HCT116 (cell line): ENCODE measurements around the gene ARHGAP45. TPM values are rescaled to one million over a fixed set of nuclear protein-coding genes. Genes with fewer than 3 reads are reported as not detected.

Experiments
- ATAC-seq: fragments of 200-7000 bp; cut with Tn5 transposase; 2 replicates; pipeline ENCODE4 v1.9.1; 2020; ENCODE audit warnings: mild to moderate bottlenecking, moderate library complexity
- BruUV-seq: library from RNA; stranded (reverse); fragments of 400-500 nt; replicated peaks from 2 replicates; lab custom pipeline; 2021; lab: Mats Ljungman, UMichigan
- CTCF ChIA-PET: fragments of 300-600 bp; sonication (Branson Sonifier 250); formaldehyde crosslinking; loops from one replicate; lab custom pipeline; 2021; ENCODE audit warnings: antibody characterized with exemption; lab: Charles Lee
- POLR2A ChIA-PET: fragments of 300-600, 350-600 bp; sonication (Branson Sonifier 250); formaldehyde crosslinking; loops from one replicate; lab custom pipeline; 2021; ENCODE audit warnings: antibody characterized with exemption; lab: Charles Lee
- RAD21 ChIA-PET, 2 experiments: fragments of 300-600 bp; sonication (Branson Sonifier 250); formaldehyde crosslinking; loops; one replicate each; lab custom pipeline; 2023; ENCODE audit warnings: low total read pairs in 2 of 2; ENCODE audit not compliant: uncharacterized antibody in 2 of 2, unreplicated experiment in 2 of 2, low non-redundant PET in 1 of 2; lab: Charles Lee
- DNase-seq: peaks from one replicate; pipeline ENCODE4 v3.0.0-alpha.2; 2010; ENCODE audit warnings: low read depth, low spot score
- H2AFZ ChIP-seq: fragments of 200-600 bp; shearing (Covaris generic), sonication (generic); 2 replicates; pipeline ENCODE4 v1.6.1; 2017; ENCODE audit warnings: low read depth, mixed run types, mixed read lengths, antibody characterized with exemption, low read length; ENCODE audit not compliant: poor library complexity, severe bottlenecking
- H3K27ac ChIP-seq: 2 replicates; pipeline ENCODE4 v1.5.1; 2012; ENCODE audit warnings: low read depth, low read length
- H3K27me3 ChIP-seq: fragments of 200-600 bp; sonication (generic); 2 replicates; pipeline ENCODE4 v1.6.1; 2016; ENCODE audit warnings: mixed run types, low read length, mixed read lengths; ENCODE audit not compliant: insufficient read depth
- H3K36me3 ChIP-seq, 2 experiments: fragments of 200-500 bp in 1 of 2; fragments of 200-600 bp in 1 of 2; sonication (Bioruptor generic) in 1 of 2; sonication (generic) in 1 of 2; 2 replicates each; pipeline versions ENCODE4 v1.5.1 to v1.6.1; 2014 to 2016; ENCODE audit warnings: low read length in 2 of 2, inconsistent platforms in 1 of 2, mixed read lengths in 1 of 2, mixed run types in 1 of 2; ENCODE audit not compliant: insufficient read depth in 2 of 2, control insufficient read depth in 1 of 2
- H3K4me1 ChIP-seq, 2 experiments: fragments of 200-600 bp in 1 of 2; sonication (generic) in 1 of 2; 2 replicates each; pipeline versions ENCODE4 v1.5.1 to v1.6.1; 2012 to 2017; ENCODE audit warnings: low read length in 2 of 2, inconsistent platforms in 1 of 2, mild to moderate bottlenecking in 1 of 2, mixed read lengths in 1 of 2, mixed run types in 1 of 2, moderate library complexity in 1 of 2; ENCODE audit not compliant: insufficient read depth in 2 of 2, control insufficient read depth in 1 of 2
- H3K4me2 ChIP-seq: fragments of 200-600 bp; sonication (generic); 2 replicates; pipeline ENCODE4 v1.6.1; 2017; ENCODE audit warnings: mixed run types, low read length, mixed read lengths
- H3K4me3 ChIP-seq, 2 experiments: fragments of 200-600 bp in 1 of 2; sonication (generic) in 1 of 2; replicated peaks in 1 of 2; 2 replicates each; pipeline ENCODE4 v1.5.1; 2011 to 2016; ENCODE audit warnings: low read length in 2 of 2, control low read depth in 1 of 2, low read depth in 1 of 2, mild to moderate bottlenecking in 1 of 2, mixed read lengths in 1 of 2, mixed run types in 1 of 2
- H3K79me2 ChIP-seq: fragments of 200-600 bp; sonication (generic); 2 replicates; pipeline ENCODE4 v1.6.1; 2017; ENCODE audit warnings: mild to moderate bottlenecking, mixed run types, low read length, moderate library complexity, mixed read lengths; ENCODE audit not compliant: insufficient read depth
- H3K9ac ChIP-seq: fragments of 200-600 bp; sonication (generic); 2 replicates; pipeline ENCODE4 v1.6.1; 2016; ENCODE audit warnings: low read length, mixed read lengths
- H3K9me2 ChIP-seq: fragments of 200-600 bp; sonication (generic), shearing (Covaris generic); 2 replicates; pipeline ENCODE4 v1.6.1; 2017; ENCODE audit warnings: mixed run types, mild to moderate bottlenecking, moderate library complexity; ENCODE audit not compliant: insufficient read depth
- H3K9me3 ChIP-seq, 2 experiments: fragments of 200-500 bp in 1 of 2; fragments of 200-600 bp in 1 of 2; sonication (Bioruptor generic) in 1 of 2; sonication (generic) in 1 of 2; 2 replicates each; pipeline ENCODE4 v1.6.1; 2014 to 2017; ENCODE audit warnings: low read length in 2 of 2, mixed read lengths in 2 of 2, inconsistent platforms in 1 of 2, low read depth in 1 of 2, mild to moderate bottlenecking in 1 of 2, mixed run types in 1 of 2, moderate library complexity in 1 of 2; ENCODE audit not compliant: control insufficient read depth in 1 of 2, insufficient read depth in 1 of 2
- H4K20me1 ChIP-seq: fragments of 200-600 bp; sonication (generic), shearing (Covaris generic); 2 replicates; pipeline ENCODE4 v1.6.1; 2017; ENCODE audit warnings: mixed run types, mild to moderate bottlenecking, moderate library complexity; ENCODE audit not compliant: insufficient read depth
- CBX3 ChIP-seq: IDR thresholded peaks from 2 replicates; pipeline ENCODE4 v1.6.1; 2012; ENCODE audit warnings: low read depth
- EGR1 ChIP-seq: IDR thresholded peaks from 2 replicates; pipeline ENCODE4 v1.6.1; 2012; ENCODE audit warnings: low read depth
- ELF1 ChIP-seq: IDR thresholded peaks from 2 replicates; pipeline ENCODE4 v1.6.1; 2012; ENCODE audit warnings: low read depth, borderline replicate concordance
- EZH2 ChIP-seq: fragments of 200-600 bp; sonication (generic); IDR thresholded peaks from 2 replicates; pipeline ENCODE4 v1.6.1; 2017; ENCODE audit warnings: antibody characterized with exemption, mixed run types
- FOSL1 ChIP-seq: IDR thresholded peaks from 2 replicates; pipeline ENCODE4 v1.6.1; 2012; ENCODE audit warnings: low read depth
- JUND ChIP-seq: IDR thresholded peaks from 2 replicates; pipeline ENCODE4 v1.6.1; 2012
- RAD21 ChIP-seq: IDR thresholded peaks from 2 replicates; pipeline ENCODE4 v1.6.1; 2012; ENCODE audit warnings: low read depth, mild to moderate bottlenecking
- SIN3A ChIP-seq: IDR thresholded peaks from 2 replicates; pipeline ENCODE4 v1.6.1; 2012; ENCODE audit warnings: low read depth
- SP1 ChIP-seq: IDR thresholded peaks from 2 replicates; pipeline ENCODE4 v1.6.1; 2012; ENCODE audit warnings: low read depth
- ZNF274 ChIP-seq: fragments of 200-500 bp; sonication (Bioruptor generic); IDR thresholded peaks from 2 replicates; pipeline ENCODE4 v1.6.1; 2014; ENCODE audit warnings: mild to moderate bottlenecking, low read depth, low read length, inconsistent platforms
- intact Hi-C: fragments of 100-400 bp; cut with micrococcal nuclease; formaldehyde crosslinking; loops from 2 replicates; pipeline ENCODE4 v1.10.0; 2022
- total RNA-seq: library from RNA; stranded (reverse); gene quantifications from one replicate; pipeline ENCODE4 v1.2.1, GENCODE V29; 2021; ENCODE audit not compliant: unreplicated experiment
- TF ChIP-seq, protein P1 (sequence below): IDR thresholded peaks from 2 replicates; pipeline ENCODE4 v1.6.1; 2012
- TF ChIP-seq, protein P2 (sequence below): IDR thresholded peaks from 2 replicates; pipeline ENCODE4 v1.6.1; 2012; ENCODE audit warnings: low read depth

ARHGAP45 gene
- total RNA-seq, 1 experiment from 2014 or later = 30.4 TPM

DNA sequence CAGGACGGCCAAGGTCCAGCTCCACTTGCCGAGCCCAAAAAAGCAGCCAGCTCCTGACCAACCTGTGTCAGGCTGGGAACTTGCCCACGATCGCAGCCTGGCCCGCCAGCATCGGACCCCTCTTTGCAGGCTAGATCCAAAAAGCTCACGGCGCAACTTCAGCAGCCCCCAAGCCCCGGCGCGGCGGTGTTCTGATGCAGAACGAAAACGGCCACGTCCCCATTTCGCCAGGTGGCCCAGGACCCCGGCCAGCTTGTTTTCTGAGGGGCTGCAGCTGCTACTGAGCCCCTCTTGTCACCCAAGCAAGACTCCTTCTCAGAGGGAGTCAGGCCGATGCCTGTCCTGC is 47.4 kb upstream of the ARHGAP45 start:
- POLR2A ChIA-PET = interaction anchor here (0.5 kb wide), 1 partner anchor 24 kb away, joined by 3 read pairs; no protein-coding TSS in a partner anchor
- Histone ChIP-seq H3K4me3 (peak overlapping the region; percentile 94 to 97), H3K27ac (peak overlapping the region; percentile 86), H3K9ac (peak overlapping the region; percentile 99), H3K79me2 (peaks cover 64% of the 10 kb centered on the region), H3K4me2 (peak overlapping the region; percentile 99), H3K4me1 (peaks cover 40 to 54% of the 10 kb centered on the region in 2 experiments), H3K9me3 (no peaks in the 10 kb centered on the region), H3K36me3 (peaks cover 0 to 16% of the 10 kb centered on the region in 2 experiments; a peak in 2 of 4 replicates), H3K9me2 (no peaks in the 10 kb centered on the region), H3K27me3 (no peaks in the 10 kb centered on the region), H2AFZ (no peak overlapping the region), H4K20me1 (no peaks in the 10 kb centered on the region; the same call in 1 of the 2 replicates)
- TF ChIP-seq SP1 (no peak), EZH2 (no peak), RAD21 (no peak), CBX3 (no peak), FOSL1 (no peak), ELF1 (no peak), JUND (no peak), ZNF274 (no peak), EGR1 (no peak), SIN3A (no peak)
- TF ChIP-seq, protein P1, sequence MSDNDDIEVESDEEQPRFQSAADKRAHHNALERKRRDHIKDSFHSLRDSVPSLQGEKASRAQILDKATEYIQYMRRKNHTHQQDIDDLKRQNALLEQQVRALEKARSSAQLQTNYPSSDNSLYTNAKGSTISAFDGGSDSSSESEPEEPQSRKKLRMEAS = no peak
- TF ChIP-seq, protein P2, sequence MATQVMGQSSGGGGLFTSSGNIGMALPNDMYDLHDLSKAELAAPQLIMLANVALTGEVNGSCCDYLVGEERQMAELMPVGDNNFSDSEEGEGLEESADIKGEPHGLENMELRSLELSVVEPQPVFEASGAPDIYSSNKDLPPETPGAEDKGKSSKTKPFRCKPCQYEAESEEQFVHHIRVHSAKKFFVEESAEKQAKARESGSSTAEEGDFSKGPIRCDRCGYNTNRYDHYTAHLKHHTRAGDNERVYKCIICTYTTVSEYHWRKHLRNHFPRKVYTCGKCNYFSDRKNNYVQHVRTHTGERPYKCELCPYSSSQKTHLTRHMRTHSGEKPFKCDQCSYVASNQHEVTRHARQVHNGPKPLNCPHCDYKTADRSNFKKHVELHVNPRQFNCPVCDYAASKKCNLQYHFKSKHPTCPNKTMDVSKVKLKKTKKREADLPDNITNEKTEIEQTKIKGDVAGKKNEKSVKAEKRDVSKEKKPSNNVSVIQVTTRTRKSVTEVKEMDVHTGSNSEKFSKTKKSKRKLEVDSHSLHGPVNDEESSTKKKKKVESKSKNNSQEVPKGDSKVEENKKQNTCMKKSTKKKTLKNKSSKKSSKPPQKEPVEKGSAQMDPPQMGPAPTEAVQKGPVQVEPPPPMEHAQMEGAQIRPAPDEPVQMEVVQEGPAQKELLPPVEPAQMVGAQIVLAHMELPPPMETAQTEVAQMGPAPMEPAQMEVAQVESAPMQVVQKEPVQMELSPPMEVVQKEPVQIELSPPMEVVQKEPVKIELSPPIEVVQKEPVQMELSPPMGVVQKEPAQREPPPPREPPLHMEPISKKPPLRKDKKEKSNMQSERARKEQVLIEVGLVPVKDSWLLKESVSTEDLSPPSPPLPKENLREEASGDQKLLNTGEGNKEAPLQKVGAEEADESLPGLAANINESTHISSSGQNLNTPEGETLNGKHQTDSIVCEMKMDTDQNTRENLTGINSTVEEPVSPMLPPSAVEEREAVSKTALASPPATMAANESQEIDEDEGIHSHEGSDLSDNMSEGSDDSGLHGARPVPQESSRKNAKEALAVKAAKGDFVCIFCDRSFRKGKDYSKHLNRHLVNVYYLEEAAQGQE = no peak
- BruUV-seq = no TSS peak
- CTCF ChIA-PET = interaction anchor here (1.0 kb wide), 1 partner anchor 36 kb away, joined by 3 read pairs; the partner anchor contains the start of gene WDR18
- ATAC-seq (no peak), DNase-seq (no peak)
- intact Hi-C loops = no loop called here
- RAD21 ChIA-PET = interaction anchor here in 1 of 2 experiments (0.5 kb wide), 1 partner anchor 140 kb away, joined by 5 read pairs; no protein-coding TSS in a partner anchor
